Activated naive CD4-positive, alpha-beta T cell treated with anti-CD3 and anti-CD28 coated beads, Interleukin-2, amount 10 ng/mL, durations not matched to agents 7 days and 5 days (primary cell): ENCODE results near the gene ACBD5.
"Not testable (repeated sequence)": the region's sequence is repeated elsewhere in the genome, so short reads cannot be mapped to it uniquely, and the experiment has no call there.

Source experiments
- CTCF ChIA-PET: fragments of 350-600 bp; sonication (Branson Sonifier 250); formaldehyde crosslinking; loops from one replicate; lab custom pipeline; 2021; ENCODE audit warnings: antibody characterized with exemption; lab: Charles Lee
- DNase-seq: peaks from one replicate; pipeline ENCODE4 v3.0.0-alpha.2; 2020
- H3K27ac Mint-ChIP-seq: one replicate; pipeline ENCODE4 v1.8.0; 2021; ENCODE audit warnings: mild to moderate bottlenecking, moderate library complexity, mixed read lengths
- H3K27me3 Mint-ChIP-seq: one replicate; pipeline ENCODE4 v1.8.0; 2021; ENCODE audit warnings: mild to moderate bottlenecking, mixed read lengths
- H3K36me3 Mint-ChIP-seq: one replicate; pipeline ENCODE4 v1.8.0; 2021; ENCODE audit warnings: mixed read lengths
- H3K4me1 Mint-ChIP-seq: one replicate; pipeline ENCODE4 v1.8.0; 2021; ENCODE audit warnings: mixed read lengths
- H3K4me3 Mint-ChIP-seq: one replicate; pipeline ENCODE4 v1.8.0; 2021; ENCODE audit warnings: mild to moderate bottlenecking, moderate library complexity, mixed read lengths
- H3K9me3 Mint-ChIP-seq: one replicate; pipeline ENCODE4 v1.8.0; 2021; ENCODE audit warnings: mixed read lengths

The ACBD5 gene

GRCh38 chr10:27223964-27224363 lies 16.6 kb downstream of the ACBD5 start:
- H3K4me1 Mint-ChIP-seq: peaks cover 9% of the 10 kb centered on the region
- H3K4me3 Mint-ChIP-seq: no peak overlapping the region
- H3K27ac Mint-ChIP-seq: no peak overlapping the region
- peaks cover 31% of the 10 kb centered on the region for H3K36me3 Mint-ChIP-seq
- no peaks in the 10 kb centered on the region for H3K27me3 Mint-ChIP-seq
- peak; percentile 48 for DNase-seq
- CTCF ChIA-PET: interaction anchor here (0.6 to 2.5 kb wide), 21 partner anchors 9 to 640 kb away, joined by 3 to 25 read pairs (median 4); no protein-coding TSS in a partner anchor
- no peaks in the 10 kb centered on the region for H3K9me3 Mint-ChIP-seq

GRCh38 chr10:27207350-27207749 lies 33.2 kb downstream of the ACBD5 start:
- Mint-ChIP-seq H3K27ac (no peak overlapping the region), H3K4me1 (no peaks in the 10 kb centered on the region), H3K4me3 (no peak overlapping the region), H3K36me3 (peaks cover 36% of the 10 kb centered on the region), H3K27me3 (no peaks in the 10 kb centered on the region), H3K9me3 (no peaks in the 10 kb centered on the region)
- no peak for DNase-seq
- CTCF ChIA-PET: no interaction called here

- Mint-ChIP-seq H3K27me3 (no peaks in the 10 kb centered on the region), H3K36me3 (peaks cover 24% of the 10 kb centered on the region), H3K4me1 (no peaks in the 10 kb centered on the region), H3K27ac (no peak overlapping the region), H3K9me3 (no peaks in the 10 kb centered on the region), H3K4me3 (no peak overlapping the region)
- no peak for DNase-seq
- CTCF ChIA-PET: interaction anchor here (2.8 kb wide), 1 partner anchor 20 kb away, joined by 7 read pairs; no protein-coding TSS in a partner anchor
Observed at GRCh38 chr10:27203806-27204205, 36.8 kb downstream of the ACBD5 start.

DNA sequence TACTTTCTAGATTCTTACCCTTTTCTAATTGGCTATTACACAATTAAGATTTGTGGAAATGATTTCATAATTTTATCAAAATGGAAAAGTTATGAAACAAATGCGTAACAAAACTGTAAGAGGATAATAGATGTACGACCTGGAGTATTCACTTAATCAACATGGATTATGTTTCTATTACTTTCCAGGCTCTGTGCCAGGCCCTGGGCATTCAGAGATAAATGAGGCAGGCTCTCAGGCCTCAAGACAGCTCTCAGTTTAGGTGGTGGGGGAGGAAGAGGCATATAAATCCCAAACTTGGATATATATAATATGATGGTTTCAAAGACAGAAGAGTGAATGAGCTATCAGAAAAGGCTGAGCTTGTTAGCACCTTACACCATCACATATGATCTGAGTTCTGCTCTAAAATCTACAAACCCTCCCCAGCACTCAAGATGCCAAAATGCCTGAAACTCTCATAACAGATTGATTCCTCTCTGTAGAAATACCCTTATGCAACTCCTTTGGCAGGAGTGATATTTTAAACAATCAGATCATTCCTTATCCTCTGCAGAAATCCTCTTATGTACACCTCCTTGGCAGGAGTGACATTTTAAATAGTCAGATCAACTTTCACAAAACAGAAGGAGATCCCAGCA lies 42.5 kb downstream of the ACBD5 start:
- peaks cover 15% of the 10 kb centered on the region for H3K36me3 Mint-ChIP-seq
- CTCF ChIA-PET: no interaction called here
- H3K27ac Mint-ChIP-seq: peak overlapping the region; percentile 1
- DNase-seq: no peak
- no peaks in the 10 kb centered on the region for H3K9me3 Mint-ChIP-seq
- H3K4me1 Mint-ChIP-seq: no peaks in the 10 kb centered on the region
- H3K27me3 Mint-ChIP-seq: no peaks in the 10 kb centered on the region
- no peak overlapping the region for H3K4me3 Mint-ChIP-seq

- no peak for DNase-seq
- H3K27ac Mint-ChIP-seq: no peak overlapping the region
- CTCF ChIA-PET: no interaction called here
- H3K4me1 Mint-ChIP-seq: peaks cover 2% of the 10 kb centered on the region
- peaks cover 5% of the 10 kb centered on the region for H3K36me3 Mint-ChIP-seq
- H3K9me3 Mint-ChIP-seq: no peaks in the 10 kb centered on the region
- H3K4me3 Mint-ChIP-seq: no peak overlapping the region
- no peaks in the 10 kb centered on the region for H3K27me3 Mint-ChIP-seq
Observed at GRCh38 chr10:27192284-27192683, 48.3 kb downstream of the ACBD5 start.

DNA sequence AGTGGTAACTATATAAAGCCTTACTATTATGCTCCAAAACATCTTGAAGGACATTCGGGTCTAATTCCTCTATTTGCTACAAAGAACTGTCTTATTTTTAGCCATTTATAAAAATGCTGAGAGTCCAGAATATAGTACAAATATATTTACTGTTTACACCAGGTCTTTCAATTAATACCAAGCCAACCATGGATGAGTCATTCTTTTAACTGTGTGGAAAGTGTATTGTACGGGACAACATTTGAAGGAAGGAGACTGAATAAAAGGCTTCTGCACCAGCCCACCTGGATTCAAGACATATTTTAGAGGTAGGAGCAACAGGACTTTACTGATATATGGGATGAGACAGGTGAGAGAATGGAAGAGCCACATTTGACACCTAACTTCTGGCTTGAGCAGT lies 50.1 kb downstream of the ACBD5 start:
- Mint-ChIP-seq H3K36me3 (peaks cover 18% of the 10 kb centered on the region), H3K27ac (no peak overlapping the region), H3K4me3 (no peak overlapping the region), H3K9me3 (no peaks in the 10 kb centered on the region), H3K4me1 (peaks cover 2% of the 10 kb centered on the region), H3K27me3 (no peaks in the 10 kb centered on the region)
- no peak for DNase-seq
- CTCF ChIA-PET: no interaction called here

DNA sequence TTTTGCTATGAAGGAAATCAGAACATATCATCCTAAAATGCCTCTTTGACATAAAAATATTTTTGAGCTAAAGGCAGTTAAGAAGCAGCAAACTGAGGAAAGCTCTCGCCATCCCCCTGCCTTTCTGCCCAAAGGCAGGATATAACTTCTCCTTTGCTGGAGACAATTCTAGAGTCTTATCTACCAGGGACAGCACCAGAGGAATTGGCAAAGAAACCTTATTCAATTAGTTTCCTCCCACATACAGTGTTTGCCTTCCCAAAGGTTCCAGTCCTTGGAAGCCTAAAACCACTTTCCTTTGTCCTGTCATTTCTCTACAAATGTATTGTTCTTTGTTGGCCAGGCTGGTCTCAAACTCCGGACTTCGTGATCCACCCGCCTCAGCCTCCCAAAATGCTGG lies 51.7 kb downstream of the ACBD5 start:
- peaks cover 2% of the 10 kb centered on the region for H3K4me1 Mint-ChIP-seq
- H3K4me3 Mint-ChIP-seq: no peak overlapping the region
- no peaks in the 10 kb centered on the region for H3K27me3 Mint-ChIP-seq
- no peak for DNase-seq
- H3K36me3 Mint-ChIP-seq: peaks cover 28% of the 10 kb centered on the region
- CTCF ChIA-PET: no interaction called here
- no peaks in the 10 kb centered on the region for H3K9me3 Mint-ChIP-seq
- no peak overlapping the region for H3K27ac Mint-ChIP-seq

- H3K9me3 Mint-ChIP-seq: no peaks in the 10 kb centered on the region
- no peaks in the 10 kb centered on the region for H3K27me3 Mint-ChIP-seq
- CTCF ChIA-PET: no interaction called here
Observed at GRCh38 chr10:27188259-27188658, 52.3 kb downstream of the ACBD5 start.

DNA sequence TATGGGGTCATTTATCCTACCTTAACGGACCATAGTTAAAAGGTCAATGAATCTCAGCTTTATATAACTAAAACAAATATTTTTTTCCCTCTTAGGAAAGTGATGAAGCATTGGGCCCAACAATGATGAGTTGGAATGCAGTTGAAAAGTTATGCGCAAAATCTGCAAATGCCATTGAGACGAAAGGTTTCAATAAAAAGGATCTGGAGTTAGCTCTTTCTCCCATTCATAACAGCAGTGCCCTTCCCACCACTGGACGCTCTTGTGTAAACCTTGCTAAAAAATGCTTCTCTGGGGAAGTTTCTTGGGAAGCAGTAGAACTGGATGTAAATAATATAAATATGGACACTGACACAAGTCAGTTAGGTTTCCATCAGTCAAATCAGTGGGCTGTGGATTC lies 70.7 kb downstream of the ACBD5 start:
- Mint-ChIP-seq H3K4me3 (no peak overlapping the region), H3K27ac (no peak overlapping the region), H3K27me3 (no peaks in the 10 kb centered on the region), H3K9me3 (no peaks in the 10 kb centered on the region), H3K4me1 (peaks cover 3% of the 10 kb centered on the region), H3K36me3 (peaks cover 36% of the 10 kb centered on the region)
- DNase-seq: no peak
- CTCF ChIA-PET: interaction anchor here (0.7 kb wide), 1 partner anchor 190 kb away, joined by 3 read pairs; no protein-coding TSS in a partner anchor

More at GRCh38 chr10:27188259-27188658, 52.3 kb downstream of the ACBD5 start:
- Mint-ChIP-seq H3K36me3 (peaks cover 28% of the 10 kb centered on the region), H3K4me3 (no peak overlapping the region), H3K4me1 (peaks cover 2% of the 10 kb centered on the region), H3K27ac (no peak overlapping the region)
- DNase-seq: no peak

GRCh38 chr10:27158421-27158820 lies 82.2 kb downstream of the ACBD5 start:
- DNase-seq: no peak
- Mint-ChIP-seq H3K27ac (peak overlapping the region; percentile 6), H3K27me3 (no peaks in the 10 kb centered on the region), H3K4me3 (no peak overlapping the region), H3K9me3 (no peaks in the 10 kb centered on the region), H3K36me3 (peaks cover 45% of the 10 kb centered on the region), H3K4me1 (peaks cover 29% of the 10 kb centered on the region)
- CTCF ChIA-PET: interaction anchor here (1.2 kb wide), 1 partner anchor 11 kb away, joined by 3 read pairs; no protein-coding TSS in a partner anchor

GRCh38 chr10:27157150-27157549 lies 83.4 kb downstream of the ACBD5 start:
- Mint-ChIP-seq H3K27me3 (no peaks in the 10 kb centered on the region), H3K4me3 (peak overlapping the region; percentile 89), H3K9me3 (no peaks in the 10 kb centered on the region), H3K4me1 (peaks cover 39% of the 10 kb centered on the region), H3K36me3 (peaks cover 41% of the 10 kb centered on the region), H3K27ac (peak overlapping the region; percentile 100)
- no peak for DNase-seq
- CTCF ChIA-PET: no interaction called here

- Mint-ChIP-seq H3K27ac (peak overlapping the region; percentile 100), H3K4me3 (peak overlapping the region; percentile 89), H3K4me1 (peaks cover 42% of the 10 kb centered on the region), H3K36me3 (peaks cover 38% of the 10 kb centered on the region)
- DNase-seq: peak; percentile 21
- H3K9me3 Mint-ChIP-seq, H3K27me3 Mint-ChIP-seq: not testable (repeated sequence)
- CTCF ChIA-PET: interaction anchor here (2.0 kb wide), 1 partner anchor 16 kb away, joined by 4 read pairs; no protein-coding TSS in a partner anchor
Observed at GRCh38 chr10:27156566-27156965, 84.0 kb downstream of the ACBD5 start.

DNA sequence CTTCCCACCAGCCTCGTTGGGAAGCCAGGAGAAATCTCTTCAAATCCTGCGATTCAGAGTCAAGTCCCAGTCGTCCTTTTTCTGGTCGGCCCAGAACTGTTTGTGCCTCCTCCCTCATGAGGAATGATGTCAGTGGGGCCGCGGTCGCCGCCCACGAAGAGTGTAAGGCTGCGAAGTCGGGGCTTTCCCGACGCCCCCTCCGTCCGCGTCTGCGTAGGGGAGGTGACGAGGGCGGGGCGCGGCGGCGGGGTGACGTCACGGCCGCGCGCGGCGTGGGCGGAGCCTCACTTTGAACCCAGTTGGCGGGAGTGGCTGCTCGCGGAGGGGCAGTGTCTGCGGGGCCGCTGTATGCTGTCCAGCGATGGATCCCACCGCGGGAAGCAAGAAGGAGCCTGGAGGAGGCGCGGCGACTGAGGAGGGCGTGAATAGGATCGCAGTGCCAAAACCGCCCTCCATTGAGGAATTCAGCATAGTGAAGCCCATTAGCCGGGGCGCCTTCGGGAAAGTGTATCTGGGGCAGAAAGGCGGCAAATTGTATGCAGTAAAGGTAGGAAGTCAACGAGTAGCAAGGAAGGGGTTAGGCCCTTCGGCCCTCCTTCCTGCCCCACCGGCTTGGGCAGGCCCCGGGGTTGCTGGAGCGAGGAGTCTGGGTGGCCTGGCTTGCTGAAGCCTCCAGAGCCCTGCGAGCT lies 85.4 kb downstream of the ACBD5 start, which contains the start of gene MASTL:
Gene MASTL, plus strand, starts transcription at position 287 of the 689 bp plus-strand sequence. Its CDS starts 75 bp downstream, at position 362.
- Mint-ChIP-seq H3K9me3 (no peaks in the 10 kb centered on the region), H3K27ac (peak within 1 kb of the TSS; percentile 100), H3K4me3 (peak within 1 kb of the TSS; percentile 89), H3K27me3 (no peaks in the 10 kb centered on the region), H3K4me1 (peaks cover 52% of the 10 kb centered on the region), H3K36me3 (peaks cover 39% of the 10 kb centered on the region)
- CTCF ChIA-PET: interaction anchor here (0.7 to 2.0 kb wide), 2 partner anchors 14 to 265 kb away, joined by 3 to 4 read pairs; no protein-coding TSS in a partner anchor
- peak; percentile 95 for DNase-seq

DNA sequence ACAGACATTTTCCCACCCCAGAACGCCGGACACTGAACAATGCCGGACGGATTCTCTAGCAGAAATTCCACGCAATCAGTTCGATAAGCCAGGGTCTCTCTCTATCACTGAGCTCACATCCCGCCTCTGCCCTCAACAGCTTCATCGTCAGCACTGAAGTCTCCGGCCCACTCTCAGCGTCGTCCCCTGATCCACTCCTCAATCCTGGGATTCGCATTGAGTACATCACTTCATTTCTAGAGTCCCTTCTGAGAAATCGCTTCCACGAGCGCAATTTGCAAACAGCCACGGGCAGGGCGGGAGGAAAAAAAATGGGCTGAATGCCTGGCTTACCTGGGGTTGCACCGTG lies 86.8 kb downstream of the ACBD5 start:
- Mint-ChIP-seq H3K27ac (peak overlapping the region; percentile 100), H3K36me3 (peaks cover 41% of the 10 kb centered on the region), H3K4me3 (peak overlapping the region; percentile 89), H3K27me3 (no peaks in the 10 kb centered on the region), H3K9me3 (no peaks in the 10 kb centered on the region), H3K4me1 (peaks cover 57% of the 10 kb centered on the region)
- no peak for DNase-seq
- CTCF ChIA-PET: interaction anchor here (1.0 to 2.2 kb wide), 2 partner anchors 10 to 52 kb away, joined by 3 to 7 read pairs; no protein-coding TSS in a partner anchor
